Mesothelial cell of epicardium (in vitro differentiated cells): Measurements from ENCODE around the gene MARK3. TPM values are rescaled to one million over a fixed set of nuclear protein-coding genes. Genes with fewer than 3 reads are reported as not detected.

Source experiments
- DNase-seq, 2 experiments: peaks; one replicate each; pipeline ENCODE4 v3.0.0; 2021; ENCODE audit warnings: low spot score in 2 of 2; ENCODE audit not compliant: unreplicated experiment in 2 of 2
- H3K27ac Mint-ChIP-seq: 2 replicates; pipeline ENCODE4 v1.8.0; 2021; ENCODE audit warnings: mixed read lengths
- H3K27me3 Mint-ChIP-seq: 2 replicates; pipeline ENCODE4 v1.8.0; 2021; ENCODE audit warnings: low read depth, mixed read lengths
- H3K36me3 Mint-ChIP-seq: 2 replicates; pipeline ENCODE4 v1.8.0; 2021; ENCODE audit warnings: mixed read lengths
- H3K4me1 Mint-ChIP-seq: 2 replicates; pipeline ENCODE4 v1.8.0; 2021; ENCODE audit warnings: mixed read lengths
- H3K4me3 Mint-ChIP-seq: 2 replicates; pipeline ENCODE4 v1.8.0; 2021; ENCODE audit warnings: mild to moderate bottlenecking, moderate library complexity, mixed read lengths
- H3K9me3 Mint-ChIP-seq: 2 replicates; pipeline ENCODE4 v1.8.0; 2021; ENCODE audit warnings: mixed read lengths
- total RNA-seq: library from RNA; stranded (reverse); gene quantifications from 3 replicates; pipeline ENCODE4 v1.2.1, GENCODE V29; 2021
- TF ChIP-seq, protein P1 (sequence below): fragments of 200-600 bp; sonication (generic); IDR thresholded peaks from one replicate; pipeline ENCODE4 v1.5.0; 2021; ENCODE audit warnings: antibody characterized with exemption; ENCODE audit not compliant: unreplicated experiment

Gene MARK3
- total RNA-seq, 1 donor from 2014 or later, result 125 TPM

DNA sequence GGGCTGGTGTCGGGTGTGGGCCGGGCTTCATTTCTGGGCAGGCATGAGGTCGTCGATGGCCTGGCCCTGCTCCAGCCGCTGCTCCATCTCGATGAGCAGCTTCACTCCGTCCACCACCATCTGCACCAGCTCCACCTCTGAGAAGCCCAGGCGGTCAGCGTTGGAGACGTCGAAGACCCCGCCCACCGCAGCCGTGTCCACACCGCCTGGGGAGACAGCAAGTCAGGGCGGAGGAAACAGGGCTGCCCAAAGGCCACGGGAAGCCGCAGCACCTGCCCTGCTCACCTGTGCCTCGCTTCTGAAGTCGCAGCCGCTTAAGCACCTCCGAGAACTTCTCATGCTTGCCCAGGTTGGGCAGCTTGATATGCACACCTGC lies 134.6 kb downstream of the MARK3 start:
- no peaks in the 10 kb centered on the region for H3K36me3 Mint-ChIP-seq
- peaks cover 31% of the 10 kb centered on the region for H3K27me3 Mint-ChIP-seq
- peak overlapping the region; percentile 52 for H3K4me3 Mint-ChIP-seq
- TF ChIP-seq, protein P1, sequence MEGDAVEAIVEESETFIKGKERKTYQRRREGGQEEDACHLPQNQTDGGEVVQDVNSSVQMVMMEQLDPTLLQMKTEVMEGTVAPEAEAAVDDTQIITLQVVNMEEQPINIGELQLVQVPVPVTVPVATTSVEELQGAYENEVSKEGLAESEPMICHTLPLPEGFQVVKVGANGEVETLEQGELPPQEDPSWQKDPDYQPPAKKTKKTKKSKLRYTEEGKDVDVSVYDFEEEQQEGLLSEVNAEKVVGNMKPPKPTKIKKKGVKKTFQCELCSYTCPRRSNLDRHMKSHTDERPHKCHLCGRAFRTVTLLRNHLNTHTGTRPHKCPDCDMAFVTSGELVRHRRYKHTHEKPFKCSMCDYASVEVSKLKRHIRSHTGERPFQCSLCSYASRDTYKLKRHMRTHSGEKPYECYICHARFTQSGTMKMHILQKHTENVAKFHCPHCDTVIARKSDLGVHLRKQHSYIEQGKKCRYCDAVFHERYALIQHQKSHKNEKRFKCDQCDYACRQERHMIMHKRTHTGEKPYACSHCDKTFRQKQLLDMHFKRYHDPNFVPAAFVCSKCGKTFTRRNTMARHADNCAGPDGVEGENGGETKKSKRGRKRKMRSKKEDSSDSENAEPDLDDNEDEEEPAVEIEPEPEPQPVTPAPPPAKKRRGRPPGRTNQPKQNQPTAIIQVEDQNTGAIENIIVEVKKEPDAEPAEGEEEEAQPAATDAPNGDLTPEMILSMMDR, result no peak
- no peaks in the 10 kb centered on the region for H3K9me3 Mint-ChIP-seq
- H3K4me1 Mint-ChIP-seq, result peaks cover 25% of the 10 kb centered on the region
- DNase-seq, result no peak
- H3K27ac Mint-ChIP-seq, result no peak overlapping the region

DNA sequence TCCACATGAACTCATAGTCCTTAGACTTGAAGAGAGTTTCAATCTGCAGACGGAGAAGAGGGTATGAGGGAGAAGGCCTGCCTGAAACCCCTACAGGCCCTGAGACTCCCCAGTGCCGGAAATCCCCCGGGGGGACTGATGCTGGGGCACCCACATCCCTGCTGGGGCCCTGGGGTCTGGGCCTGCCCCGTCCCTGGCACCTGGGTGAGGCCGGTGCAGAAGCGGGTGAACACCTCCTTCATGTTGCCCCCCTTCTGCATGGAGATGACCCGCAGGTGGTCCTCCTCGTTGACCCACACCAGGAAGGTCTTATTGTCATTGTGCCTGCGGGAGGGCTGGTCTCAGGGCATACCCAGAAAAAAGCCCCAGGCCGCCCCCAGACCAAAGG lies 135.0 kb downstream of the MARK3 start:
- peaks cover 29% of the 10 kb centered on the region for H3K4me1 Mint-ChIP-seq
- H3K9me3 Mint-ChIP-seq, result no peaks in the 10 kb centered on the region
- DNase-seq, result no peak
- no peak overlapping the region for H3K27ac Mint-ChIP-seq
- peak overlapping the region; percentile 62 for H3K4me3 Mint-ChIP-seq
- TF ChIP-seq, protein P1, result no peak
- peaks cover 36% of the 10 kb centered on the region for H3K27me3 Mint-ChIP-seq
- H3K36me3 Mint-ChIP-seq, result no peaks in the 10 kb centered on the region

DNA sequence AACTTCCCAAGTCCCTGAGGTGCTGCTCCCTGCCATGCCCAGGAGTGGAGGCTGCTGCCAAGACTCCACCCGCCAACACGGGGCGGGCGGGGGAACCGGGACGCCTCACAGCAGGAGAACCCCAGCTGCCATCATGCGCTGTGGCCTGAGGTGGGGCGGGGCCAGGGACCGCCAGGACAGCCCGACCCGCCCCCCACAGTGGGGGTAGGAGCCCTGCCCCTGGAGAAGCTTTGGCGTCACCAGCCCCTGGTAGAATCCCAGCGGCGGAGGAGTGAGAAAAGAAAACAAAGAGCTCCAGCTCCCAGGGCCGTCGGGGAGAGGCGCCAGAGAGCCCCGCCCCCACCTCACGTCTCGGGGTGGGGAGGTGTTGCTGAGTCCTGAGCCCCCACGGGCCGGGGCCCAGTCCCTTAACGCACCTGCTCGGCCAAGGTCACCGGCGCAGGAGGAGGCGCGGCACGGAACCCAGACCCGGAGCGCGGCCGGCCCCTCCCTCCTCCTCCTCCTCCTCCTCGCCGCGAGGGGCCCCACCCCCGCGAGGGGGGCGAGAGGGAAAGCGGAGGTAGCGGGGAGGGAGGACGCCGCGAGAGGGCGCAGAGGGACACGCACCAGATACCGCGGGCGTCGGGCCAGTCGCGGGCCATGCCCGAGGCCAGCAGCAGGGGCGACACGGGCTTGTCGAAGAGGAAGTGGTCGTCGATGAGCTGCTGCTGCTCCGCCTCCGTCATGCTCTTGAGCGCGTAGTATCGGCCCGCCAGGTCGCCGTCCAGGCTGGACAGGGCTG lies 135.6 kb downstream of the MARK3 start:
- TF ChIP-seq, protein P1, result peak; percentile 42
- DNase-seq, result peak; percentile 62 to 78
- Mint-ChIP-seq H3K27me3 (peaks cover 41% of the 10 kb centered on the region), H3K9me3 (no peaks in the 10 kb centered on the region), H3K27ac (no peak overlapping the region), H3K36me3 (no peaks in the 10 kb centered on the region), H3K4me3 (peak overlapping the region; percentile 62), H3K4me1 (peaks cover 35% of the 10 kb centered on the region)

DNA sequence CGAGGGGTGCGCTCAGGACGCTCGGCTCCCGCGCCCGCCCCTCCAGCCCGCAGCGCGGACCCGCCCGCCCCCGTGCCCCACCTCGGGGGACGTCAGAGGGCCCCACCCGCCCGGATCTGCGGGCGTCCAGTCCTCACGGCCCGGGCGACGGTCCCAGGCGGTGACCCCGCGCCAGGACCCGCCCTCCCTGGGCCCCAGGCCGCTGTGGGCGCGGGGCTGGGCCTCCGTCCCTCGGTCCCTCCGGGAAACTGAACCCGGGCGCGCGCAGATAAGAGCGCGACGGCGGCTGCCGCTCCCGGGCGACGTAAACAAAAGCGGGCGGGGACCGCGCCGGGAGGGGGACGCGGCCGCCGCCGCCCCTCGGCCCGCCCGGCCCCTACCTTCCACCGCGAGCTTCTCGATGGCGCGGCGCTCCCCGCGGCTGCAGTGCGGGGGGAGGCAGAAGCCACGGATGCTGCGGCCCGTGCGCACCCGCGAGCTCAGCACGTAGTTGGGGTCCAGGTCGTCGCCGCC lies 136.3 kb downstream of the MARK3 start:
- H3K4me1 Mint-ChIP-seq, result peaks cover 37% of the 10 kb centered on the region
- H3K36me3 Mint-ChIP-seq, result no peaks in the 10 kb centered on the region
- TF ChIP-seq, protein P1, result no peak
- no peak overlapping the region for H3K27ac Mint-ChIP-seq
- peaks cover 44% of the 10 kb centered on the region for H3K27me3 Mint-ChIP-seq
- no peaks in the 10 kb centered on the region for H3K9me3 Mint-ChIP-seq
- H3K4me3 Mint-ChIP-seq, result peak overlapping the region; percentile 62
- no peak for DNase-seq

DNA sequence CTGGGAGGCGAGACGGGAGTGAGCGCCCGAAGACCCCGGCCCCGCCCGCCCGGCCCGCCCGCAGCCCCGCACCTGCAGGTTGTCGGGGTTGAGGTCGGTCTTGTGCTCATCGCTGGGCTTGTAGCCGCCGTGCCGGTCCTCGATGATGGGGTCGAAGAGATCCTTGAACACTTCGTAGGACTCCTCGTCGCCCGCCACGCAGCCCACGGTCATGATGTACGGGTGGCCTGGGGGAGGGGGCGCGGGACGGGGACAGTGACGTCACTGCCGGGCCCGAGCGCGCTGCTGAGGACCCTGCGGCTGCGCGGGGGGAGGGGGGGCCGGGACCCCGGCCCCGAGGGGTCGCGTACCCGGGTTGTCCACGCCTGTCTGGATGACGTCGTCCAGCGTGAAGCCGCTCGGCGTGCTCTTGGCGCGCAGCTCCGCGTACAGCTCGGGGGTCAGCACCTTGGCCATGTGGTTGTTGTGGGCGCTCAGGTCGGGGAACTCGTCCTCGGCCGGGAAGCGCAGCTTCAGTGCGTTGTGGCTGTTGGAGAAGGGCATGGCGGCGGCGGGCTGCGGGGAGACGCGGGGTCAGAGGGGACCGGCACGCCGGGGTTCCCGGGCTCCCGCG lies 136.8 kb downstream of the MARK3 start:
- Mint-ChIP-seq H3K4me1 (peaks cover 35% of the 10 kb centered on the region), H3K27me3 (peaks cover 44% of the 10 kb centered on the region), H3K36me3 (no peaks in the 10 kb centered on the region), H3K9me3 (no peaks in the 10 kb centered on the region), H3K27ac (no peak overlapping the region), H3K4me3 (peak overlapping the region; percentile 51)
- DNase-seq, result no peak
- TF ChIP-seq, protein P1, result no peak
